ENCODE data around the gene COX7A1. TPM values are rescaled to one million over a fixed set of nuclear protein-coding genes. Genes with fewer than 3 reads are reported as not detected.

Gene COX7A1
- polyA plus RNA-seq, 1 donor from 2014 or later: not detected

DNA sequence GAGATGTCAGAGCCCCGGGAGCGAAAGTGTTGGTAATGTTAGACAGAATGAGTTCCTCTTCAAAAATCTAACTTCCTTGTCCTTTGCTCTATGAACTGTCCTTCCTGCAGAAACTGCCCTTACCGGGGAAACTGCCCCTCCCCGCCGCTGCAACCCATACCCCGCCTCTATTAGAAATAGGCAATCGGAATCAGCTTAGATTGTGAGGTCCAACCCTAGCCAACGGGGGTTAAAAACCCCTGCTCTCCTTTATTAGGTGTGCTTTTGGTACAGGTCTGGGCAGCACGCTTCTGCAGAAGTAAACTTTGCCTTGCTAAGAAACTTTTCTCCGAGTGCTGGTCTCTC lies 23.9 kb downstream of the COX7A1 start:
- Histone ChIP-seq H3F3A (ENCODE audit: insufficient read depth, low read length, poor library complexity, severe bottlenecking) (no peaks in the 10 kb centered on the region), H3K9me2 (ENCODE audit: insufficient read depth, low read length) (no peaks in the 10 kb centered on the region), H3K9me3 (ENCODE audit: low read length) (no peaks in the 10 kb centered on the region), H3K4me2 (ENCODE audit: low read length) (peak overlapping the region; percentile 70), H3K36me3 (ENCODE audit: insufficient read depth, low read length) (peaks cover 4% of the 10 kb centered on the region), H3K27me3 (ENCODE audit: insufficient read depth, low read depth, low read length) (no peaks in the 10 kb centered on the region), H3K9ac (ENCODE audit: low read length) (peak overlapping the region; percentile 66), H3K4me3 (ENCODE audit: low read length) (peak overlapping the region; percentile 71), H2AFZ (ENCODE audit: low read depth, low read length) (peak overlapping the region; percentile 63), H3K79me2 (replicated peaks; ENCODE audit: insufficient read depth, low read length) (no peaks in the 10 kb centered on the region), H3K27ac (ENCODE audit: low read length) (peak overlapping the region; percentile 60), H4K20me1 (ENCODE audit: insufficient read depth) (no peaks in the 10 kb centered on the region)
- TF ChIP-seq TAF1 (IDR thresholded peaks at IDR 0.05; ENCODE audit: low read depth) (no peak), EZH2 (IDR thresholded peaks at IDR 0.05; ENCODE audit: borderline replicate concordance, insufficient read depth, low read length, poor library complexity, severe bottlenecking) (no peak), RAD21 (conservative IDR thresholded peaks at IDR 0.05) (no peak), MXI1 (conservative IDR thresholded peaks at IDR 0.05; ENCODE audit: poor library complexity, severe bottlenecking) (no peak), POLR2AphosphoS5 (IDR thresholded peaks at IDR 0.05) (no peak), EP300 (conservative IDR thresholded peaks at IDR 0.05; ENCODE audit: poor library complexity, severe bottlenecking) (no peak), SMC3 (conservative IDR thresholded peaks at IDR 0.05; ENCODE audit: poor library complexity) (no peak)
- TF ChIP-seq, protein P1, sequence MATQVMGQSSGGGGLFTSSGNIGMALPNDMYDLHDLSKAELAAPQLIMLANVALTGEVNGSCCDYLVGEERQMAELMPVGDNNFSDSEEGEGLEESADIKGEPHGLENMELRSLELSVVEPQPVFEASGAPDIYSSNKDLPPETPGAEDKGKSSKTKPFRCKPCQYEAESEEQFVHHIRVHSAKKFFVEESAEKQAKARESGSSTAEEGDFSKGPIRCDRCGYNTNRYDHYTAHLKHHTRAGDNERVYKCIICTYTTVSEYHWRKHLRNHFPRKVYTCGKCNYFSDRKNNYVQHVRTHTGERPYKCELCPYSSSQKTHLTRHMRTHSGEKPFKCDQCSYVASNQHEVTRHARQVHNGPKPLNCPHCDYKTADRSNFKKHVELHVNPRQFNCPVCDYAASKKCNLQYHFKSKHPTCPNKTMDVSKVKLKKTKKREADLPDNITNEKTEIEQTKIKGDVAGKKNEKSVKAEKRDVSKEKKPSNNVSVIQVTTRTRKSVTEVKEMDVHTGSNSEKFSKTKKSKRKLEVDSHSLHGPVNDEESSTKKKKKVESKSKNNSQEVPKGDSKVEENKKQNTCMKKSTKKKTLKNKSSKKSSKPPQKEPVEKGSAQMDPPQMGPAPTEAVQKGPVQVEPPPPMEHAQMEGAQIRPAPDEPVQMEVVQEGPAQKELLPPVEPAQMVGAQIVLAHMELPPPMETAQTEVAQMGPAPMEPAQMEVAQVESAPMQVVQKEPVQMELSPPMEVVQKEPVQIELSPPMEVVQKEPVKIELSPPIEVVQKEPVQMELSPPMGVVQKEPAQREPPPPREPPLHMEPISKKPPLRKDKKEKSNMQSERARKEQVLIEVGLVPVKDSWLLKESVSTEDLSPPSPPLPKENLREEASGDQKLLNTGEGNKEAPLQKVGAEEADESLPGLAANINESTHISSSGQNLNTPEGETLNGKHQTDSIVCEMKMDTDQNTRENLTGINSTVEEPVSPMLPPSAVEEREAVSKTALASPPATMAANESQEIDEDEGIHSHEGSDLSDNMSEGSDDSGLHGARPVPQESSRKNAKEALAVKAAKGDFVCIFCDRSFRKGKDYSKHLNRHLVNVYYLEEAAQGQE (IDR thresholded peaks at IDR 0.05; ENCODE audit: borderline replicate concordance): no peak
- TF ChIP-seq, protein P2, sequence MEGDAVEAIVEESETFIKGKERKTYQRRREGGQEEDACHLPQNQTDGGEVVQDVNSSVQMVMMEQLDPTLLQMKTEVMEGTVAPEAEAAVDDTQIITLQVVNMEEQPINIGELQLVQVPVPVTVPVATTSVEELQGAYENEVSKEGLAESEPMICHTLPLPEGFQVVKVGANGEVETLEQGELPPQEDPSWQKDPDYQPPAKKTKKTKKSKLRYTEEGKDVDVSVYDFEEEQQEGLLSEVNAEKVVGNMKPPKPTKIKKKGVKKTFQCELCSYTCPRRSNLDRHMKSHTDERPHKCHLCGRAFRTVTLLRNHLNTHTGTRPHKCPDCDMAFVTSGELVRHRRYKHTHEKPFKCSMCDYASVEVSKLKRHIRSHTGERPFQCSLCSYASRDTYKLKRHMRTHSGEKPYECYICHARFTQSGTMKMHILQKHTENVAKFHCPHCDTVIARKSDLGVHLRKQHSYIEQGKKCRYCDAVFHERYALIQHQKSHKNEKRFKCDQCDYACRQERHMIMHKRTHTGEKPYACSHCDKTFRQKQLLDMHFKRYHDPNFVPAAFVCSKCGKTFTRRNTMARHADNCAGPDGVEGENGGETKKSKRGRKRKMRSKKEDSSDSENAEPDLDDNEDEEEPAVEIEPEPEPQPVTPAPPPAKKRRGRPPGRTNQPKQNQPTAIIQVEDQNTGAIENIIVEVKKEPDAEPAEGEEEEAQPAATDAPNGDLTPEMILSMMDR (IDR thresholded peaks at IDR 0.05; ENCODE audit: poor library complexity, severe bottlenecking): no peak

DNA sequence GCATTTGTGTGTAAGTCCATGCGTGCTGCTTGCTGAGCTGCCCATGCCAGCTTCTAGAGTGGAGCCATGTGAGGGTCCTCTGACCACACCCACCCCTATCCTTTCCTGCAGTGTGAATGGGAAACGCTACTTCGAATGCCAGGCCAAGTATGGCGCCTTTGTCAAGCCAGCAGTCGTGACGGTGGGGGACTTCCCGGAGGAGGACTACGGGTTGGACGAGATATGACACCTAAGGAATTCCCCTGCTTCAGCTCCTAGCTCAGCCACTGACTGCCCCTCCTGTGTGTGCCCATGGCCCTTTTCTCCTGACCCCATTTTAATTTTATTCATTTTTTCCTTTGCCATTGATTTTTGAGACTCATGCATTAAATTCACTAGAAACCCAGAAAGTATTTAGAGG lies 26.7 kb downstream of the COX7A1 start:
- no peak overlapping the region for H3K4me3 ChIP-seq (ENCODE audit: low read length)
- H3K79me2 ChIP-seq (replicated peaks; ENCODE audit: insufficient read depth, low read length): no peaks in the 10 kb centered on the region
- H3F3A ChIP-seq (ENCODE audit: insufficient read depth, low read length, poor library complexity, severe bottlenecking): no peaks in the 10 kb centered on the region
- H4K20me1 ChIP-seq (ENCODE audit: insufficient read depth): no peaks in the 10 kb centered on the region
- H3K9me3 ChIP-seq (ENCODE audit: low read length): no peaks in the 10 kb centered on the region
- no peak overlapping the region for H3K4me2 ChIP-seq (ENCODE audit: low read length)
- peaks cover 4% of the 10 kb centered on the region for H3K36me3 ChIP-seq (ENCODE audit: insufficient read depth, low read length)
- no peaks in the 10 kb centered on the region for H3K27me3 ChIP-seq (ENCODE audit: insufficient read depth, low read depth, low read length)
- H3K27ac ChIP-seq (ENCODE audit: low read length): no peak overlapping the region
- H2AFZ ChIP-seq (ENCODE audit: low read depth, low read length): no peak overlapping the region
- H3K9me2 ChIP-seq (ENCODE audit: insufficient read depth, low read length): no peaks in the 10 kb centered on the region
- H3K9ac ChIP-seq (ENCODE audit: low read length): no peak overlapping the region
- no peak for TF ChIP-seq RAD21 (conservative IDR thresholded peaks at IDR 0.05)
- TF ChIP-seq EP300 (conservative IDR thresholded peaks at IDR 0.05; ENCODE audit: poor library complexity, severe bottlenecking): no peak
- TF ChIP-seq, protein P1 (IDR thresholded peaks at IDR 0.05; ENCODE audit: borderline replicate concordance): no peak
- no peak for TF ChIP-seq POLR2AphosphoS5 (IDR thresholded peaks at IDR 0.05)
- TF ChIP-seq, protein P2 (IDR thresholded peaks at IDR 0.05; ENCODE audit: poor library complexity, severe bottlenecking): no peak
- TF ChIP-seq EZH2 (IDR thresholded peaks at IDR 0.05; ENCODE audit: borderline replicate concordance, insufficient read depth, low read length, poor library complexity, severe bottlenecking): no peak
- TF ChIP-seq TAF1 (IDR thresholded peaks at IDR 0.05; ENCODE audit: low read depth): no peak
- no peak for TF ChIP-seq SMC3 (conservative IDR thresholded peaks at IDR 0.05; ENCODE audit: poor library complexity)
- TF ChIP-seq MXI1 (conservative IDR thresholded peaks at IDR 0.05; ENCODE audit: poor library complexity, severe bottlenecking): no peak
